Measurements from ENCODE around the gene SLCO3A1.
"Not testable (repeated sequence)": the region's sequence is repeated elsewhere in the genome, so short reads cannot be mapped to it uniquely, and the experiment has no call there.

Gene SLCO3A1

GRCh38 chr15:92035551-92035950 lies 182.0 kb downstream of the SLCO3A1 start:
- no peak for DNase-seq

- no peak for DNase-seq
Observed at GRCh38 chr15:92035961-92036360, 182.5 kb downstream of the SLCO3A1 start.

DNA sequence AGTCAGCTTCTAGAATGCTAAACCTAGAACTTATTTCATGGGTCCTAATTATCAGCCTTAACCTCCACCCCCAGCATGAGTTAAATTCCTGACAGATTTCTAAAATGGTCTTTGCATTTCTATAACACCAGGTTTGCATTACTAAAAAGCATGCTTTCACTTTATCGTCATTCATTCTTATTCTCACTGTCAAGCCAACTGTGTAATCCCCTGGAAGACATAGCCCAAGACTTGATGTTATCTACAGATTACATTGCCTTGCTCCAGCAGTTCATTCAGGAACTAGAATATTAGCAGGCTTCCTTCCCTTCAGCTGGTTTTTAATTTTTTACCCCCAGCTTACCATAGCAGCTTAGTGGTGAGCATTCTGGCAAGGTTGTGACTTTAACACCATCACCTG lies 184.0 kb downstream of the SLCO3A1 start:
- DNase-seq: no peak

DNA sequence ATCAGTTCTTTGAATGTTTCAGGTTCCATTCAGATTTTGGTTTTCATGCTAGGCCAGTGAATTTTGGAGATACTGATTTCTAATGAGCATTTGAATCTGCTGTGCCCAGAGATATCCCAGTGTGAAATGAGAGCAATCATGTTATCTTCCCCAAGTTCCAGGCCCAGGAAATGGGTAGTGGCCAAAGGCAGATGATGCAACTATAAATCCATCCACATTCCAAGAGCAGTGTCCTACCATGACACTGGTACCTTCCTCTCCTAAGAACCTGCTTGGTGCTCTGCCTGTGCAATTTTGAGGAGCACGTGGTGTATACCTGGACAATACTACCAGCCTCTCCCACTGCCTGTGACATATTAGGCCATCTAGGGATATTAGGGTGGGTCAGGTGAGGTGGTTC lies 186.8 kb downstream of the SLCO3A1 start:
- no peak for DNase-seq

GRCh38 chr15:92041371-92041770 lies 187.9 kb downstream of the SLCO3A1 start:
- DNase-seq: no peak

- no peak for DNase-seq
Observed at GRCh38 chr15:92043283-92043682, 189.8 kb downstream of the SLCO3A1 start.

DNA sequence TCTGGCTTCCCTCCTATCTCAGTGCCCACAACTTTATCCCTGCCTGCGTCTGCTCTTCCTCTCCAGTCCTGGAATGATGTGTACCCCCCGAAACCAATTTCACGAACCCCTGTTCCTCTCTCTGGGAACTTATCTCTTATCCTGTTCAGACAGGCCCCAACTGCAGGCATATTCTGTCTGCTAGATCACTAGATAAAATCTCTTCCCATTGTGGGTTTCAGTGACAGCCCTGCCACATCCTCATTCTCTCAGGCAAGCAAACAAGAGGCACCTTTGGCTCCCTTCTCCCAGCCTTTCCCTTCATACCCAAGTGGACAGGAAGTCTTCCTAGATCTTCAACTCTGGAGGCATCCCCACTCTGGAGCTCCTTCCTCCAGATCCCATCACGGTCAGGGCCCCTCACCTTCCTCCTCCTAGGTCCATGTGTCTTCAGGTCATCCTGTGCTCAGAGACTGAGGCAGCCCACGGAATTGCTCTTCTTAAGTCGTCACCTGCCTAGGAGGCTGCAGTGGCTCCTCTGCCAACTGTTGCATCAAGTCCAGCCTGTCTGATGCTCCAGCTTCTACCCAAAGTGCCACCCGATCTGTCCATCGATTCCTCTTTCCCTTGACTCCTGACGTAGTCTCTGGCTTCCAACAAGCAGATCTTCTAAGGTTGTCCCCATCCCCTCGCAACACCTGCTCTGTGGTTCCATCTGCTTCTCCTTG lies 190.8 kb downstream of the SLCO3A1 start:
- no peak for DNase-seq

- DNase-seq: no peak
Observed at GRCh38 chr15:92047900-92048299, 194.4 kb downstream of the SLCO3A1 start.

GRCh38 chr15:92048739-92049138 lies 195.2 kb downstream of the SLCO3A1 start:
- no peak for DNase-seq

- DNase-seq: no peak
Observed at GRCh38 chr15:92049290-92049989, 195.9 kb downstream of the SLCO3A1 start.

GRCh38 chr15:92050220-92050898 lies 196.9 kb downstream of the SLCO3A1 start:
- DNase-seq: no peak

DNA sequence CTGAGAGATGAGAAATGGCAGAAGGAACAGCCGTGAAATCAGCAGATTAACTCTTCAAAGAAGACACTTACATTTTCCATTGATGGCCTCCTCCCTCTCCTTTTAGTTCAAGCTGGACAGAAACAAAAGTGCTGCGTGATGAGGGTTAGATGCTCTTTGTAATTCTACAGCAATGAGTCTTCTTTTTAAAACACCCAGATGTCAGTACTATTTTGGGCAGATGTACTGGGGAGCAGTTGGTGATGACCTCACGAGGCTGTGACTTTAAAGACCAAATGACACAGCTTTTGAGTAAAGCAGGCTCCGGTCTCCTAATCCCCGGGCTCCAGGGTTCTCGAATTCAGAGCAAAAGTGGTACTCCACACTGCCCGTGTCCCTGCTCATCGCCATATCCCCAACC lies 198.2 kb downstream of the SLCO3A1 start:
- no peak for DNase-seq

- no peak for DNase-seq
Observed at GRCh38 chr15:92053753-92054316, 200.3 kb downstream of the SLCO3A1 start.

DNA sequence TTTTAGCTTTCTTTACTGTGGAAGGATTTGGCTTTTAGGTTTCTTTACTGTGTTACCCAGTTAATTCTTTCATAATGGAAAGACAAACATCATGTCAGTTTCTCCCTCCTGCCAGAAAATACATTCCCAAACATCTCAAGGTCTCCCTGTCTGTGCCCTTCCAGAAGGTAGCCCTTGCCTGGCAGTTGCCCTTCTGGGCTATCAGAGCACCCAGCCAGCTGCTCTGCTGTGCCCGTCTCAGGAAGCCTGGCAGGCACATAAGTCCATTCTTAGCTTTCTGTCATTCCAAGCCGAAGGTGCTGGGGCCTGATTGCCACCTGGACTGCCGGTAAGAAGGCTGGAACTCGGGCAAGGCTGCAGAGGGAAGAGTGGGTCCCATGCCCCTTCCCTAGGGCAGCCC lies 203.4 kb downstream of the SLCO3A1 start:
- no peak for DNase-seq

- peak in 1 of 14 donors; percentile 74 for DNase-seq
Observed at GRCh38 chr15:92059036-92059970, 205.8 kb downstream of the SLCO3A1 start.

- DNase-seq: not testable (repeated sequence)
Observed at GRCh38 chr15:92059971-92060311, 206.4 kb downstream of the SLCO3A1 start.

DNA sequence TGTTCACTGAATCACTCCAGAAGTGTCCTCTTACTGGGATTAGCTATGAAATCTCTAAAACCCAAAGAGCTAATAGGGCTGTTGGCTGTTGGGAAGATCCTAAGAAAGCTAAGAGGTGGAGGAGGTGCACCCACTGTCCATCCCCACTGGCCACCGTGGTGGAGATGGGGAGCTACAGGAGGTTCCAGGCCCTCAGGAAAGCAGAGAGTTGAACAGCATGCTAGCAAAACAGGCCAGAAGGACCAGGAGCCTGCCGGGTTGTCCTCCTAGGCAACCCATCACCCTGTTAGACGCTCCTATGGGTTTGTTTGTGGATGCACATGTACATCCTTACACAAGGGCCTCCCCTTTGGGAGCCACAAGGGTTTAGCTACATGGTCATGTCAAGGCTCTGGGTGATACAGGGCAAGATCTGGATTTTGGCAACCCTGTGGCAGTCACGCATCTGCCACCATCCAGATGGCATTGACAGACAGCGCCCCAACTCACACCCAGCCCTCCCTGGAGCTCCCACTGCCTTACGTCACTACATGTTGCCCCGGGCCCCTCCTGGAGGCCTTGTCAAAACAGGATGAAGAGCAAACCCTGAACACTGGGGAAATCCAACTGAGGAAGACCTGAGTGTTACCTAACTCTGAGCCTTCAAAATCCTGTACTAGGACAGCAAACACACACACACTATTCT lies 208.1 kb downstream of the SLCO3A1 start:
- DNase-seq: no peak

GRCh38 chr15:92062505-92062904 lies 209.0 kb downstream of the SLCO3A1 start:
- DNase-seq: no peak

DNA sequence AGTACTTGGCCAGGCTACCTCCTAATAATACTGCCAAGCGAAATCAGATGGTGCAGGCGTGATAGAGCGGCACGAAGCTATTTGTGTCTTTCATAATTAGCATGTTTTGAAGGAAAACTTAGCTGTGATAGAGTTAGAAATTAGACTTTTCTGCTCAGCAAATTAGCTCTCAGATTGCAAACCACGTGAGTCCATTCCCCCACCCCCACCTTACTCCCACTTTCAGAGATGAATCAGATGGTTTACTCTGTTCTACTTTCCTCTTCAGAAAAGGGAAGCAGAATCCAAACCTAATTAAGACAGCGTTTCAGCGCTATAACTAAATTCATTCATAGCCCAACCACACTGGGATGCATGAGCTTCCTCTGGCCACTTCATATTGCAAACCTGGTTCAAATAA lies 214.6 kb downstream of the SLCO3A1 start:
- no peak for DNase-seq

- DNase-seq: peak in 1 of 14 donors; percentile 52
Observed at GRCh38 chr15:92069308-92070250, 216.1 kb downstream of the SLCO3A1 start.
